ENCODE measurements around the gene RALGAPA2. TPM values are rescaled to one million over a fixed set of nuclear protein-coding genes. Genes with fewer than 3 reads are reported as not detected.

The RALGAPA2 gene
- total RNA-seq, 1 donor from 2014 or later = 18.0 TPM

DNA sequence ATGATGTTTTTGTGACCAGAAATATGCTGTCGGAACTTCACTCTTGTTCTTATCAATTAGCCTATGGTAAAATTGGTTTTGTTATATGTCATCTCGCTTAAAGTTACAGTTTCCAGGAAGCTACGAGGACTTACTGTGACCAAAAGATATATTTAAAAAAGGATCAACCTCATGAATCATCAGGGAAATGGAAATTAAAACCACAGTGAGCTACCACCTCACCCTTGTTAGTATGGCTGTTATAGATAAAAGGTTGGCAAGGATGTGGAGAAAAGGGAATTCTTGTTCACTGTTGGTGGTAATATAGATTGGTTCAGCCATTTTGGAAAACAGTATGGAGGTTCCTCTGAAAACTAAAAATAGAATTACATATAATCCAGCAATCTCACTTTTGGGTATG, 358.9 kb downstream of the RALGAPA2 start:
- peaks cover 7% of the 10 kb centered on the region for H3K9me3 Mint-ChIP-seq
- H3K4me1 Mint-ChIP-seq (ENCODE audit: low read depth) = no peaks in the 10 kb centered on the region
- H3K36me3 Mint-ChIP-seq (ENCODE audit: low read depth) = peaks cover 2% of the 10 kb centered on the region
- H3K27ac Mint-ChIP-seq = no peak overlapping the region
- H3K4me3 Mint-ChIP-seq = no peak overlapping the region
- DNase-seq (ENCODE audit: low spot score) = no peak
- intact Hi-C loops (cut with micrococcal nuclease) = no loop called here
- peaks cover 6% of the 10 kb centered on the region for H3K27me3 Mint-ChIP-seq (ENCODE audit: insufficient read depth)

DNA sequence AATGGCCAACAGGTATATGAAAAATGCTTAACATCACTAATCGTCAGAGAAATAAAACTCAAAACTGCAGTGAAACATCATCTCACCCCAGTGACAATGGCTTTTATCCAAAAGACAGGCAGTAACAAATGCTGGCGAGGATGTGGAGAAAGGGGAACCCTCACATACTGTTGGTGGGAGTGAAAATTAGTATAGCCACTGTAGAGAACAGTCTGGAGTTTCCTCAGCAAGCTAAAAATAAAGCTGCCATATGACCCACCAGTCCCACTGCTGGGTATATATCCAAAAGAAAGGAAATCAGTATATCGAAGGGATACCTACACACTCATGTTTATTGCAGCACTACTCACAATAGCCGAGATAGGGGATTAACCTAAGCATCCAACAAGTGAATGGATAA, 368.0 kb downstream of the RALGAPA2 start:
- no peak for DNase-seq (ENCODE audit: low spot score)
- intact Hi-C loops (cut with micrococcal nuclease) = no loop called here
- Mint-ChIP-seq H3K27me3 (ENCODE audit: insufficient read depth) (peaks cover 7% of the 10 kb centered on the region), H3K36me3 (ENCODE audit: low read depth) (no peaks in the 10 kb centered on the region), H3K4me1 (ENCODE audit: low read depth) (no peaks in the 10 kb centered on the region), H3K4me3 (no peak overlapping the region), H3K9me3 (no peaks in the 10 kb centered on the region), H3K27ac (no peak overlapping the region)

GRCh38 chr20:20343932-20344331, 368.5 kb downstream of the RALGAPA2 start:
- Mint-ChIP-seq H3K27me3 (ENCODE audit: insufficient read depth) (peaks cover 3% of the 10 kb centered on the region), H3K27ac (no peak overlapping the region), H3K4me1 (ENCODE audit: low read depth) (no peaks in the 10 kb centered on the region), H3K4me3 (no peak overlapping the region), H3K9me3 (no peaks in the 10 kb centered on the region), H3K36me3 (ENCODE audit: low read depth) (no peaks in the 10 kb centered on the region)
- DNase-seq (ENCODE audit: low spot score) = no peak
- intact Hi-C loops (cut with micrococcal nuclease) = no loop called here
